ENCODE data around the gene CYP1A1. TPM values are rescaled to one million over a fixed set of nuclear protein-coding genes. Genes with fewer than 3 reads are reported as not detected.
A peak's percentile ranks its signal among the peaks of the same experiment; 100 is the strongest.

Gene CYP1A1
- total and polyA plus RNA-seq, 2 of the 13 experiments (the other 11 are each of a cell fraction or from before 2014, with no cell fraction given) = 7.9 to 8.0 TPM

DNA sequence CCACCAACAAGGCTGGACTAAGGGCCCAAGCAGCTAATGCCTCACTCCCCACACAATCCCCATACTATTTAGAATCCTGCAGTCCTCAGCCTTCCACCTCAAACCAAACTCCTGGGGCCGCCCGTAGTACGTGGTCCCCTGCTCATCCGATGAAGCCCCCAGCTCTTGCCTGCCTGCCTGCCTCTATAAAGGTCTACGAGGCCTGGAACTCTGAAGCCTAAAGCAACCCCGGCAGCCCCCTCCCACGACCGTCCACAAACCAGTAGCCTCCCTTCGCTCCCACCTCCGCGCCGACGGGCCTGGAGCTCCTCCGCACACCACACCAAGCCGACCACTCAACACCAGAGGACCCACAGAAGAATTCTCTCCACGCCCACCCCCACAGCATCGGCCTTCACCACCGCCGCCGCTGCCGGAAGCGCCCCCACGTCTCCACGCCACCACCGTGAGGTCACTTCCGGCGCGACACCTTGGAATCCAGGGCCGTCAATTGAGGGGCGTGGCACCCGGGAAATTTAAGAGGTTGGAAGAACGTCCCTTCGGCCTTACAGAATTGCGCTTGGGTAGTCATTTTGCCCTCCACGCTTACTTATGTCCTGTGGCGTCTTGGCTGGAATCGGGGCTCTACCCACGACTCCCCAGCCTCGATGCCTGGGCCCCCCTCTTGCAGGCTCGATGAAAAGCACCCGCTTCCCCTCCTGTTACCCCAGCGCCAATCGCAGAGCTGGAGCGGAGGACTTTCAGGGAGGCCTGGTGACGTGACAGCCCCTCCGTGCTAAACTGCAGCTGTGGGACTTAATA lies 29.5 kb downstream of the CYP1A1 start, which contains the start of gene EDC3 (continued):
- TF ChIP-seq SIN3A (IDR thresholded peaks at IDR 0.05; ENCODE audit: borderline replicate concordance, low read depth, low read length) (peak; percentile 99), ZNF883 (CRISPR knock-in tag; IDR thresholded peaks at IDR 0.05; ENCODE audit: not compliant biosample characterization) (peak; percentile 90), HOXA3 (CRISPR knock-in tag; IDR thresholded peaks at IDR 0.05) (peak; percentile 96), ZNF788 (CRISPR knock-in tag; IDR thresholded peaks at IDR 0.05; ENCODE audit: borderline replicate concordance) (peak; percentile 79), ZFP1 (CRISPR knock-in tag; IDR thresholded peaks at IDR 0.05) (0 out of 2 replicates have a peak, but pooled peaks have one; percentile 41), HDAC2 (CRISPR knock-in tag; IDR thresholded peaks at IDR 0.05) (peak; percentile 88), ZNF572 (CRISPR knock-in tag; IDR thresholded peaks at IDR 0.05) (peak; percentile 52; the same call in 1 of the 2 replicates)
- TF ChIP-seq, protein P1, sequence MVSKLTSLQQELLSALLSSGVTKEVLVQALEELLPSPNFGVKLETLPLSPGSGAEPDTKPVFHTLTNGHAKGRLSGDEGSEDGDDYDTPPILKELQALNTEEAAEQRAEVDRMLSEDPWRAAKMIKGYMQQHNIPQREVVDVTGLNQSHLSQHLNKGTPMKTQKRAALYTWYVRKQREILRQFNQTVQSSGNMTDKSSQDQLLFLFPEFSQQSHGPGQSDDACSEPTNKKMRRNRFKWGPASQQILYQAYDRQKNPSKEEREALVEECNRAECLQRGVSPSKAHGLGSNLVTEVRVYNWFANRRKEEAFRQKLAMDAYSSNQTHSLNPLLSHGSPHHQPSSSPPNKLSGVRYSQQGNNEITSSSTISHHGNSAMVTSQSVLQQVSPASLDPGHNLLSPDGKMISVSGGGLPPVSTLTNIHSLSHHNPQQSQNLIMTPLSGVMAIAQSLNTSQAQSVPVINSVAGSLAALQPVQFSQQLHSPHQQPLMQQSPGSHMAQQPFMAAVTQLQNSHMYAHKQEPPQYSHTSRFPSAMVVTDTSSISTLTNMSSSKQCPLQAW (CRISPR knock-in tag; IDR thresholded peaks at IDR 0.05) = peak; percentile 46
- TF ChIP-seq, protein P2, sequence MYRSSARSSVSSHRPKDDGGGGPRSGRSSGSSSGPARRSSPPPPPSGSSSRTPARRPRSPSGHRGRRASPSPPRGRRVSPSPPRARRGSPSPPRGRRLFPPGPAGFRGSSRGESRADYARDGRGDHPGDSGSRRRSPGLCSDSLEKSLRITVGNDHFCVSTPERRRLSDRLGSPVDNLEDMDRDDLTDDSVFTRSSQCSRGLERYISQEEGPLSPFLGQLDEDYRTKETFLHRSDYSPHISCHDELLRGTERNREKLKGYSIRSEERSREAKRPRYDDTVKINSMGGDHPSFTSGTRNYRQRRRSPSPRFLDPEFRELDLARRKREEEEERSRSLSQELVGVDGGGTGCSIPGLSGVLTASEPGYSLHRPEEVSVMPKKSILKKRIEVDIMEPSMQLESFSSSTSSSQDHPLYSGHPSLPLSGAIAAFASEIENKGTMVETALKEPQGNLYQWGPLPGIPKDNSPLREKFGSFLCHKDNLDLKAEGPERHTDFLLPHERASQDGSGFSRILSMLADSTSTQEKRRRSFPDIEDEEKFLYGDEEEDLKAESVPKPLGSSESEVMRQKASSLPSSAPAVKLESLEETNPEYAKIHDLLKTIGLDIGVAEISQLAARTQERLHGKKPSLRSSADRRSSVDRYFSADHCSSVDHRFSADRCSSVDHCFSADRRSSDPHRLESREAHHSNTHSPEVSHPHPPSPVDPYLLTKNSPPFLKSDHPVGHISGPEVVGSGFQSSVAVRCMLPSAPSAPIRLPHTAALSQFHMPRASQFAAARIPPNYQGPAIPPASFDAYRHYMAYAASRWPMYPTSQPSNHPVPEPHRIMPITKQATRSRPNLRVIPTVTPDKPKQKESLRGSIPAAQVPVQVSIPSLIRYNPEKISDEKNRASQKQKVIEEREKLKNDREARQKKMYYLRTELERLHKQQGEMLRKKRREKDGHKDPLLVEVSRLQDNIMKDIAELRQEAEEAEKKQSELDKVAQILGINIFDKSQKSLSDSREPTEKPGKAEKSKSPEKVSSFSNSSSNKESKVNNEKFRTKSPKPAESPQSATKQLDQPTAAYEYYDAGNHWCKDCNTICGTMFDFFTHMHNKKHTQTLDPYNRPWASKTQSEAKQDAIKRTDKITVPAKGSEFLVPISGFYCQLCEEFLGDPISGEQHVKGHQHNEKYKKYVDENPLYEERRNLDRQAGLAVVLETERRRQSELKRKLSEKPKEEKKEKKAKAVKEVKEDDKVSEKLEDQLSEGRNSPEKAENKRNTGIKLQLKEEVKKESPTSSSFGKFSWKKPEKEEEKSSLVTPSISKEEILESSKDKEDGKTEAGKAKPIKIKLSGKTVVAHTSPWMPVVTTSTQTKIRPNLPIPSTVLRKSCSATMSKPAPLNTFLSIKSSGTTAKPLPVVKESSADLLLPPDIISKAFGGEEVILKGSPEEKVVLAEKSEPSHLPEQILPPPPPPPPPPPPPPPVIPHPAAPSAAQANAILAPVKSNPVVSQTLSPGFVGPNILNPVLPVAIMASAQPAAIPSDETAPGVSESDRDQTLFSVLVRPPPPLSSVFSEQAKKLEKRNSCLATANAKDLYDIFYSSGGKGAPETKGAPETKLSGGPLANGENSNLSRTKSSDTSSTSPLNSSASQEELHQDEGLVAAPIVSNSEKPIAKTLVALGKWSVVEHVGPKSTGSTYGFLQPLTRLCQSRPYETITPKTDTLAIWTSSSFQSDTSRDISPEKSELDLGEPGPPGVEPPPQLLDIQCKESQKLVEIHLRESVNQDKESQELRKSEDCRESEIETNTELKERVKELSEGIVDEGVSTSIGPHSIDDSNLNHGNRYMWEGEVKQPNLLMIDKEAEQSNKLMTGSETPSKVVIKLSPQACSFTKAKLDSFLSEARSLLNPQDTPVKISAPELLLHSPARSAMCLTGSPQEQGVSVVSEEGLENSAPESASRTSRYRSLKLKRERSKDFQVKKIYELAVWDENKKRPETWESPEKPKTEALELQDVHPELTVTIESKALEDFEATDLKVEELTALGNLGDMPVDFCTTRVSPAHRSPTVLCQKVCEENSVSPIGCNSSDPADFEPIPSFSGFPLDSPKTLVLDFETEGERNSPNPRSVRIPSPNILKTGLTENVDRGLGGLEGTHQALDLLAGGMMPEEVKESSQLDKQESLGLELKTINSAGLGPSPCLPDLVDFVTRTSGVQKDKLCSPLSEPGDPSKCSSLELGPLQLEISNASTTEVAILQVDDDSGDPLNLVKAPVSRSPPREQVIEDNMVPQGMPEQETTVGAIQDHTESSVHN (CRISPR knock-in tag; IDR thresholded peaks at IDR 0.05) = no peak
- TF ChIP-seq, protein P3, sequence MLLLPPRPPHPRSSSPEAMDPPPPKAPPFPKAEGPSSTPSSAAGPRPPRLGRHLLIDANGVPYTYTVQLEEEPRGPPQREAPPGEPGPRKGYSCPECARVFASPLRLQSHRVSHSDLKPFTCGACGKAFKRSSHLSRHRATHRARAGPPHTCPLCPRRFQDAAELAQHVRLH (CRISPR knock-in tag; IDR thresholded peaks at IDR 0.05; ENCODE audit: borderline replicate concordance, low read depth) = no peak
- TF ChIP-seq, protein P4, sequence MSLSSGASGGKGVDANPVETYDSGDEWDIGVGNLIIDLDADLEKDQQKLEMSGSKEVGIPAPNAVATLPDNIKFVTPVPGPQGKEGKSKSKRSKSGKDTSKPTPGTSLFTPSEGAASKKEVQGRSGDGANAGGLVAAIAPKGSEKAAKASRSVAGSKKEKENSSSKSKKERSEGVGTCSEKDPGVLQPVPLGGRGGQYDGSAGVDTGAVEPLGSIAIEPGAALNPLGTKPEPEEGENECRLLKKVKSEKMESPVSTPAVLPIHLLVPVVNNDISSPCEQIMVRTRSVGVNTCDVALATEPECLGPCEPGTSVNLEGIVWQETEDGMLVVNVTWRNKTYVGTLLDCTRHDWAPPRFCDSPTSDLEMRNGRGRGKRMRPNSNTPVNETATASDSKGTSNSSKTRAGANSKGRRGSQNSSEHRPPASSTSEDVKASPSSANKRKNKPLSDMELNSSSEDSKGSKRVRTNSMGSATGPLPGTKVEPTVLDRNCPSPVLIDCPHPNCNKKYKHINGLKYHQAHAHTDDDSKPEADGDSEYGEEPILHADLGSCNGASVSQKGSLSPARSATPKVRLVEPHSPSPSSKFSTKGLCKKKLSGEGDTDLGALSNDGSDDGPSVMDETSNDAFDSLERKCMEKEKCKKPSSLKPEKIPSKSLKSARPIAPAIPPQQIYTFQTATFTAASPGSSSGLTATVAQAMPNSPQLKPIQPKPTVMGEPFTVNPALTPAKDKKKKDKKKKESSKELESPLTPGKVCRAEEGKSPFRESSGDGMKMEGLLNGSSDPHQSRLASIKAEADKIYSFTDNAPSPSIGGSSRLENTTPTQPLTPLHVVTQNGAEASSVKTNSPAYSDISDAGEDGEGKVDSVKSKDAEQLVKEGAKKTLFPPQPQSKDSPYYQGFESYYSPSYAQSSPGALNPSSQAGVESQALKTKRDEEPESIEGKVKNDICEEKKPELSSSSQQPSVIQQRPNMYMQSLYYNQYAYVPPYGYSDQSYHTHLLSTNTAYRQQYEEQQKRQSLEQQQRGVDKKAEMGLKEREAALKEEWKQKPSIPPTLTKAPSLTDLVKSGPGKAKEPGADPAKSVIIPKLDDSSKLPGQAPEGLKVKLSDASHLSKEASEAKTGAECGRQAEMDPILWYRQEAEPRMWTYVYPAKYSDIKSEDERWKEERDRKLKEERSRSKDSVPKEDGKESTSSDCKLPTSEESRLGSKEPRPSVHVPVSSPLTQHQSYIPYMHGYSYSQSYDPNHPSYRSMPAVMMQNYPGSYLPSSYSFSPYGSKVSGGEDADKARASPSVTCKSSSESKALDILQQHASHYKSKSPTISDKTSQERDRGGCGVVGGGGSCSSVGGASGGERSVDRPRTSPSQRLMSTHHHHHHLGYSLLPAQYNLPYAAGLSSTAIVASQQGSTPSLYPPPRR (CRISPR knock-in tag; IDR thresholded peaks at IDR 0.05; ENCODE audit: borderline replicate concordance) = no peak; the same call in 1 of the 2 replicates
